Pons (tissue), 1 donor: Measurements from ENCODE around the gene PDCD10.

Experiments
- DNase-seq: peaks from one replicate; pipeline ENCODE4 v3.0.0-alpha.2; 2016; ENCODE audit warnings: low spot score

PDCD10 gene

GRCh38 chr3:167735233-167736138 is 794 bp upstream of the PDCD10 start, which contains the start of gene SERPINI1:
Gene SERPINI1 (plus strand): TSS chr3:167735721. CDS start chr3:167789129, 53,408 bp downstream.
- peak; percentile 93 for DNase-seq

GRCh38 chr3:167733961-167734497 is 663 bp downstream of the PDCD10 start:
- DNase-seq = no peak

- no peak for DNase-seq
Measured at GRCh38 chr3:167732313-167733065, 2.2 kb downstream of the PDCD10 start.

DNA sequence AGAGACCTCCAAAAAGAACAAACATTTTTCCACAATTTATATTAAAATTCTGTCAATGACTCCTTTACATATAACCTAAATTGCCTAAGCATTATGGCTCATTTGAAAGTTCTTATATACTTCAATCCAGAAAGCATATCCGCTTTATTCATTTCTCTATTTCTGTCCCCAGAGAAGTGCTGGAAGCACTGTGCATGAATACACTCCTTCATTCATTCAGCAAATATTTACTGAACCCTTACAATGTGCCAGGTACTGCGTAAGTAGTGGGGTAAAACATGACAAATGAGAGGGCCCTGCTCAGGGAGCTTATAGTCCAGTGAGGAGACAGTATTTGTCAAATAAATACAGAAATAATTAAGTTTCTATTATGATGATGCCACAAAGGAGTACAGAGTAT is 3.3 kb downstream of the PDCD10 start:
- DNase-seq = no peak

GRCh38 chr3:167729591-167729990 is 5.1 kb downstream of the PDCD10 start:
- no peak for DNase-seq

DNA sequence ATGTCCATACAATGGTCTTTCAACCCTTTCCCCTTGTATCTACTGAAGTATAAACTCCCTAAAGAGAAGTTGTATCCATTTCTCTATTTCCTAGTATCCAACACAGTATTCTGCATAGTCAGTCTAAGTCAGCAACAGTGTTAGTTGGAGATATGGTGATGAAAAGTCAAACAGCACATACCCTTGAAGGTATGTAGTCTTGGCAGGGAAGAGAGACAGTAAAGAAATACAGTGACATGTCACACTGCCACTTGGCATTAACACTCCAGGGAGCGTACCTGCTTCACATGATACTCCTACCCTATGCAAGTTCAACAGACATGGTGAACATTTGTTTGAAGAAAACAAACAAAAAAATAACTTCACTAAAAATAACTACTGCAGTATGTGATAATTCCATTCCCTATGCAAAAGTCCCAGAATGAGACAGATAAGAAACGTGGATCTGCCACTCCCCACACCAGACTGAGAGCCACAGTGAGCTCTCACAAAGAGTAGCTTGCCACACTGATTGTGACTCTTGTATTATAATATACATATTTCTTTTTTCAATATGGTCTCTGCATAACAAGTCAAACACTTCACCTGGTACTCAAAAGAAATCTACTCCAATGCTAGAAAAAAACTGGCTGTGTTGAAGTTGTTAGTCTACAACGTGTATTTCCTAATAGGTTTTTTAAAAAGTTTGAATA is 5.9 kb downstream of the PDCD10 start:
- no peak for DNase-seq

- DNase-seq = no peak
Measured at GRCh38 chr3:167728176-167728575, 6.5 kb downstream of the PDCD10 start.

GRCh38 chr3:167723872-167724271 is 10.8 kb downstream of the PDCD10 start:
- DNase-seq = no peak

GRCh38 chr3:167723025-167723512 is 11.6 kb downstream of the PDCD10 start:
- no peak for DNase-seq

GRCh38 chr3:167718582-167718981 is 16.1 kb downstream of the PDCD10 start:
- DNase-seq = no peak

- DNase-seq = no peak
Measured at GRCh38 chr3:167716920-167717319, 17.8 kb downstream of the PDCD10 start.

DNA sequence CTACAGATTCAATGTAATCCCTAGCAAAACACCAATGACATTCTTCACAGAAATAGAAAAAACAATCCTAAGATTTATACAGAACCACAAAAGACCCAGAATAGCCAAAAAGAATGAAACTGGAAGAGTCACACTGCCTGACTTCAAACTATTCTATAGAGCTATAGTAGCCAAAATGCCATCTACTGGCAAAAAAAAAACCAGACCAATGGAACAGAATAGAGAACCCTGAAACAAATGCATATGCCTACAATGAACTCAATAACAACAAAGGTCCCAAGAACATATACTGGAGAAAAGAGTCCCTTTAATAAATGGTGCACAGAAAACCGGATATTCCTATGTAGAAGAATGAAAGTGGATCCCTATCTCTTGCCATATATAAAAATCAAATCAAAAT is 19.8 kb downstream of the PDCD10 start:
- no peak for DNase-seq

- no peak for DNase-seq
Measured at GRCh38 chr3:167712445-167712844, 22.2 kb downstream of the PDCD10 start.

DNA sequence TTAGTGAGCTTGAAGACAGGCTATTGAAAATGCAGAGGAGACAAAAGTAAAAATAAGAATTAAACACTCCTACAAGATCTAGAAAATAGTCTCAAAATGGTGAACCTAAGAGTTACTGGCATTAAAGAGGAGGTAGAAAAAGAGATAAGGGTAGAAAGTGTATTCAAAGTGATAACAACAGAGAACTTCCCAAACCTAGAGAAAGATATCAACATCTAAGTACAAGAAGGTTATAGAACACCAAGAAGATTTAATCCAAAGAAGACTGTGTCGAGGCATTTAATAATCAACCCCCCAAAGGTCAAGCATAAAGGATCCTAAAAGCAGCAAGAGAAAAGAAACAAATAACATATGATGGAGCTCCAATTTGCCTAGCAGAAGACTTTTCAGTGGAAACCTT is 23.3 kb downstream of the PDCD10 start:
- no peak for DNase-seq

GRCh38 chr3:167710552-167710951 is 24.1 kb downstream of the PDCD10 start:
- no peak for DNase-seq

GRCh38 chr3:167709690-167710089 is 25.0 kb downstream of the PDCD10 start:
- DNase-seq = no peak

DNA sequence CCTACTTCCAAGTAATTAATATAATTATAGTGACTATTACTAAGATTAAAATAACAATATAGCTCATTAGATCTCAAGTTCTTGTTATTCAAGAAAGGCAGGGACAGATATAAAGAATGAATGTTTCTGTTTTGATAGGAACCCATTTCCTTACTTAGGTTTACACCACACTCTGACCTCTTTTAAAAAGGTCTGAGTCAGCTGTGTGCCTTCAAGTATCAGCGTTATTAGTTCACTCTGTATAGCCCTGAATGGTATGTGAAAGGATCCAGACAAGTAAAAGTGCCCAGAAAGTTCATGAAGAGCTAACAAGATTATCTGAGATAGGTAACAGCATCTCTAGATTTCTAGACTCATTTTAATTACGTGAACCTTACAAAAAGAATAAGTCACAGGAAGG is 28.9 kb downstream of the PDCD10 start:
- no peak for DNase-seq

GRCh38 chr3:167700926-167701325 is 33.8 kb downstream of the PDCD10 start:
- no peak for DNase-seq

DNA sequence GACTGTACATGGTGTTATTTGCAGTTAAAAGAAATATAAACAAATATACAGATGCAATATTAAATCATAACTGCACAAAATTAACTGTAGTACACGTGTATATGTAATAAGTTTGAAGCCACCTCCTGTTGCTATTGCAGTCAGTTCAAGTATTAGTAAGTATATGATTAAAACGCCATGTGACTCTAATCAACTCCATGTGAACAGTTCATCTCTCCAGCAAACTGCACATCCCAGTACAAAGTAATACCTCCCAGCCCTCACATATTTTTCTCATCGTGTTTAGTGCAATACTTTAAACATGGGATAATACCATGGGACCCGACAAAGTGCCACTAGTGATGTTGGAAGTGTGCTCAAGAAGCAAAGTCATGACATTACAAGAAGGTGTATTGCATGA is 34.6 kb downstream of the PDCD10 start:
- no peak for DNase-seq

DNA sequence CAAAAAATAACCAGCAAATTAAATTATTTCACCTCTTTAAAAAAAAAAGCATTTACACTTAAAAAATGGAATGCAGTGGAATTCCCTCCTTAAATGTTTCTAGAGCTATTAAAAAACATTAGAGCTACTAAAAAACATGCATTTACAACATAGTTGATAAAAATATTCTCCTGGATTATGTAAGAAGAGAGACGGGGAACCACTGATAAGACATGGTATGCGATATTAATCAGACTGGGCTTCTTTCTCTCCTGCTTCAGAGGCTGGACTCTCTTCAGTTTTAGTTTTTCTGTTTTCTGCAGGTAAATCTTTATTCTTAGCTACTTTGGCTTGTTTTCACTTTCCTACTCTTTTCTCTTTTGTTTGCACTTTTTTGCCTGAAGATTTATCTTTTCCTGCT is 40.6 kb downstream of the PDCD10 start:
- DNase-seq = no peak

DNA sequence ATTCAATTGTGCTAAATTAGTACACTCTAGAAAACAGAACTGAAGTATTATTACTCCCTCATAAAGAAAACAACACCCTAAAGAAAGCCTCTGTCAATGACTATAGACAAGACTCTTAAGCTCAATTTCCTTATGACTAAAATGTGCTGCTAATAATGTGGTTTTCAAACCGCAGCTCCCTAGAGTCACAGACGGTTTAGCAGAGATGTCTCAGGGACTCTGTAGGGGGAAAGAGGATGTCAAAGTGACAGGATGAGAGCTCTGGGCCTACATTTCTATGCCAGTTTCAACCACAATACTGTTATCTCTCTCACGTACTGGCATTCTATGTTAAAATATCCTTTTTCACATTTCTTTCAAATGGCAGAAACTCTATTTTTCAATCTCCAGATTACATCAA is 43.3 kb downstream of the PDCD10 start:
- no peak for DNase-seq

DNA sequence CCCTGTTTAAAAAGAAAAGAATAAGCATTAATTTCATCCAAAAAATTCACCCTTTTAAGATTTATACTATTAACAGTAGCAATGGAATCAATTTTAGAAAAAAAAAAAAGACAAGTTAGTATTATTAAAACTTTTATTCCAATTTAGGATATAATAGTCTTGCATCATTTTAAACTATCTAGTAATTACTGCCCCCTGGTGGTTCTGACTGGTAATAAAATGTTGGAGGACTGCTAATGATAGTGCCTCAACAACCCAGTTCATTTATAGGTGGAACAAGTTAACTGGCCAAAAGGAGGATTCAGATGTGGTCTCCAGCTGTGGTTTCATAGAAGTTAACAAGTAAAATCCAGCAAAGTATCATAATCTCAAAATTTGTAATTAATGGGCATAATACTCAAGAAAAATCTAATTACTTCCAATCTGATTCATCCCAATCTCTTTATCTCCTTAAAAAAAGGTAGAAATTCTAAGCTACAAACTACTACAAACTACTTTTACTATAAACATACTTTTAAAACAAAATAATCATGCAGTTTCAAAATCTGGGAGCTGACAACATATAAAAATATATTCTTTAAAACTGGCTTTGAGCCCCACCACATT is 50.2 kb downstream of the PDCD10 start:
- peak; percentile 90 for DNase-seq
